GM19372 (cell line): ENCODE measurements around the gene GTSE1.

Experiments used
- ATAC-seq: cut with Tn5 transposase; IDR thresholded peaks from one replicate; pipeline ENCODE4 v1.9.1; 2021; ENCODE audit warnings: mild to moderate bottlenecking, low read depth, moderate library complexity; ENCODE audit not compliant: unreplicated experiment

The GTSE1 gene

DNA sequence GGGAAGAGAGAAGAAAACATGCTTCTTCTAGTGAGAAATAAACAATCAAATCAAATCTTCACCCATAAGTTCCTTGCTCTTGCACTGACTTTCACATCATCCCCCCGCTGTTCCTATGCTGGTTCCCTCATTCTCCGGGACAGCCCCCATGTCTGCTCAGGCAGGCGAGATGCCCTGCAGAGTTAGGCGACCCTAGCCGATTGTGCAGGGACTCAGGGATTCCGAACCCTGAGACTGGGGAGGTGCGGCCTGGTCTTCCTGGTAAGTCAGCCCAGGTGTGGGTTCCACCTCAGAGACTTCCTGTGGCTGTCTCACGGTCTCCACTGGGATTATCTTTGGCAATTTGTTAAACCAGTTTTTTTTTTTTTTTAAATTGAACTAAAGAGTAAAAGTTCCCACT, 22.3 kb upstream of the GTSE1 start:
- no peak for ATAC-seq

DNA sequence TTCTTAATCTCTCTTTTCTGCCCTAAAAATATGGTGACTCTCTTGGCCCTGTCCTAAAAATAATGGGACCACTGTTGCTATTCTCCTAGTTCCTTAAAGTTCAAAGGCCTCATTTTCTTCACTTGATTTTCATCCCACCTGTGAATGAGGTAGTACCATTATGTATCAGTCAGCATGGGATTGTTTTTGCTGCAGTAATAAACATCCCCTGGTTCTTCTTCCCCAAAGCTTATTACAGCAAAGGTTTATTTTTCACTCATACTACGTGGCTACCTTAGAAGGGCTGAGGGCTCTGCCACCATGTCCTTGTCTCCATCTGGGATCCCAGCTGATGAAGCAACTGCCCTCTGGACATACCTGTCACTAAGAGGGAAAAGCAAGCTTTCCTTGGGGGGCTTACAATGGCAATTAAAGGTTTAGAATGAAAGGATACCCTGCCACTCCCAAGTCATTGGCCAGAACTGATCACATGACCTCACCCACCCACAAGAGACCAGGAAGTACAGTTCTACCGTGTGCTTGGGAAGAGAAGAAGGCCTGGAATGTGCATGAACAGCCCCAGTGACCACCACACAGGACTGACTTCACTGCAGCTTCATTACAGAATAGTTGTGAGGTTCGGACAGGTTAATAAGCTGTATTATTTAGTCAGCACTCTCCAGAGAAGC, 21.1 kb upstream of the GTSE1 start:
- no peak for ATAC-seq

DNA sequence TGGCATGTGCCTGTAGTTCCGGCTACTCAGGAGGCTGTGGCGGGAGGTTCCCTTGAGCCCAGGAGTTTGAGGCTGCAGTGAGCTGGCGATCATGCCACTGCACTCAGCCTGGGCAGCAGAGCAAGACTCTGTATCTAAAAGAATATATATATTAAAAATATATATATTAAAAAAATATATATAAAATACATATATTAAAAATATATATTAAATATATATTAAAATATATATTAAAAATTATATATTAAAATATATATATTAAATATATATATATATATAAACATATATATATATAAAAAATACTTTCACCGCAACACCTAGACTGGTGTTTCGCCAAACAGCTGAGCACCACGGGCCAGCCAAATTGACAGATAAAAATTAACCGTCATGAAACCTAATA, 20.1 kb upstream of the GTSE1 start:
- no peak for ATAC-seq

DNA sequence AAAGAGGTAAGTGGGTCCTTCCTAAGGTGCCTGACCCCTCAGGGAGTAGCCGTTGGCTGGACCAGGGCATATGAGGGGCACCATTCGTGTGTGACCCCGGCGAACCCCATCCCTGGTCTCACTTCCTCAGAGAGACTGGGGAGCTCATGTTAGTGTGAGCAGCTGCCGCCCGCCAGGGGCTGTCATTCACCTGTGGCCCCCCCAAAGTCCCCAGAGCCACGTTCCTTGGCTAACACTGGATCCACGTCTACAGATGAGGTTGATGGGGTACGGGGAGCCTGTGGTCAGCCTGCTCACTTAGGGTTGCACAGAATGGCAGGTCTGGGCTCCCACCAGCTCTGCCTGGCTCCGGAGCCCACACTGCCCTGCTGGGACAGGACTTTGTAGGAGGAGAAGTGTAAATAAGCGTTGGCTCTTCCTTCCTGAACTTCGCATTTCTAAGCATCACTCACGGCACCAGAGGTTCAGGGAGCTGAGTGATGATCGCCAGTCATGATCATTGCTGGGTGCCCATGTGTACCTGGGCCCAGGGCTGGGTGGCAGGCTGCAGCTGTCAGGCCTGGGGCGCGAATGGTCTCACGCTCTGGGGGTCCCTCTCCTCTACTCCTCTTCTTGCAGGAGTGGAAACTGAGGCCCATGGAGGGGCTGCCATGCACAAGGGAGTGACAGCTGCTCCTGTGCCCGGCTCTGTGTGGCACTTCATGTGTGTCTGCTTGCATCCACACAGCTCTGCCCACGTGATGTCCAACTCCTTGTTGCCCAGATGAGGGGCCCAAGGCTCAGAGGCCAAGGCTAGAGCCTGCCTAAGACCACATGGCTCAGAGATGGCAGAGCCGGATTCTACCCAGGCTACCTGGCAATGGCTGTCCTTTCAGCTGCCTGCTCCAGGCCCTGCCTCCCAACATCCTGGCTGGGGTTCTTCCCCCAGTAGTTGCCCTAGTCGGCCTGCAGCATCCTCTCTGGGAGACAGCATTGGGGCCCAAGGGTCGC, 17.7 kb upstream of the GTSE1 start:
- ATAC-seq, result no peak

DNA sequence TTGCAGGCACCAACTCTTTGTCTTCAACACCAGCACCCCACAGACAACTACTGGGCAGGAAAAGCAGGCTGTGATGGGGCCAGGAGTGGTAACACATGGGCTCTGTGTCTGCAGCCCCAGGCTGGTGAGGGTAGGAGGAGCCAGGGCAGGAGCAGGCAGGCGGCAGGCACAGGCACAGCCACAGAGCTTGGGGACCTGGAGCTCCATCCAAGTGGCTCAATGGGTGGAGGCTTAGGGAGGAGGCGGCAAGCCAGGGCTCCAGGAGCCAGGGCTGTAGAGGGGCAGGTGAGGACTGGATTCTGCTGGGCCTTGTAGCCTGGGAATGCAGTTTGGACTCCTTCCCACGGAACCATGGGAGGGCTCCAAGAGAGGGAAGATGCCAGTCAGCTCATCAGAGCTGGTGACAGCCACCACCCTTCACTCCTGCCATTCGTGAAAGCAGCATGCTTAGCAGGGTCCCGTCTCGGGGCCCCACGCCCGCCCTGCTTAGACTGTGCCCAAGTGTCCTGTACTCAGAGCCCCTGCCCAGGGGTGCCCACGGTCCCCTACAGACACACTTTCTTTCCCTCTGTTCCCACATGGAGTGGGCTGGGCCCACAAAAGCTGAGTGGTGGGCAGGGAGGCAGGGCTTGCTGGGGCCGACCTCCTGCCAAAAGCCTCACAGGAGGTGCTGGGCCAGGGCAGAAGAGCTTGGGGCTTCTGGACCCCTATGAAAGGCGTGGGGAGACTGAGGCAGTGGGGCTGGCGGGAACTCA, 16.4 kb upstream of the GTSE1 start:
- no peak for ATAC-seq

DNA sequence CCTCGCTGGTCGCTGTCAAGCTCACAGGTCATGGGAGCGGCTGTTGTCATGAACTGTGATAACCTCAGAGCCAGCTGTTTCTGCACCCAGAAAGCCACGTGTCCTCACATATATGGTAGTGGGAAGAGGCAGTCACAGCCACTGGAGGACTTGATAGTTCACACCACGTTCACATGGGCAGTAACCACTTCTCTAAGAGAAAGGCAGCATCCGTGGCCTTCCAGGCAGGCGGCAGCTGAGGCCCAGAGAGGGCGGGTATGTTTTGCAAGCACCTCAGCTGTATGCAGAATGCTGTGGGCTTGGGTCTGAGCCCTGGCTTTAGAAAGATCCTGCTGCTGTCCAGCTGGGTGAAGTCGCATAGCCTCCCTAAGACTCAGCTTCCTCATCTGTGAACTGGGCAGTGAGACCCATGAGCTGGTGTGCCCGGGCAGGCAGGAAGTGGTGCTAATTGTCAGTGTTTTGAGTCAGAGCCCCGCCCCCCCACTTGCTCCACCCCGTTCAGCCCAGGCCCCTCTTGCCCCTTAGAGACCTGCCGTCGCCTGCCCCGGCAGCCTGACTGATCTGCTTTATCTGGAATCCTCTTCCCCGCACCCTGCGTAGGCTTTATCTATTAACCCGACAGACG, 15.6 kb upstream of the GTSE1 start:
- ATAC-seq, result no peak

DNA sequence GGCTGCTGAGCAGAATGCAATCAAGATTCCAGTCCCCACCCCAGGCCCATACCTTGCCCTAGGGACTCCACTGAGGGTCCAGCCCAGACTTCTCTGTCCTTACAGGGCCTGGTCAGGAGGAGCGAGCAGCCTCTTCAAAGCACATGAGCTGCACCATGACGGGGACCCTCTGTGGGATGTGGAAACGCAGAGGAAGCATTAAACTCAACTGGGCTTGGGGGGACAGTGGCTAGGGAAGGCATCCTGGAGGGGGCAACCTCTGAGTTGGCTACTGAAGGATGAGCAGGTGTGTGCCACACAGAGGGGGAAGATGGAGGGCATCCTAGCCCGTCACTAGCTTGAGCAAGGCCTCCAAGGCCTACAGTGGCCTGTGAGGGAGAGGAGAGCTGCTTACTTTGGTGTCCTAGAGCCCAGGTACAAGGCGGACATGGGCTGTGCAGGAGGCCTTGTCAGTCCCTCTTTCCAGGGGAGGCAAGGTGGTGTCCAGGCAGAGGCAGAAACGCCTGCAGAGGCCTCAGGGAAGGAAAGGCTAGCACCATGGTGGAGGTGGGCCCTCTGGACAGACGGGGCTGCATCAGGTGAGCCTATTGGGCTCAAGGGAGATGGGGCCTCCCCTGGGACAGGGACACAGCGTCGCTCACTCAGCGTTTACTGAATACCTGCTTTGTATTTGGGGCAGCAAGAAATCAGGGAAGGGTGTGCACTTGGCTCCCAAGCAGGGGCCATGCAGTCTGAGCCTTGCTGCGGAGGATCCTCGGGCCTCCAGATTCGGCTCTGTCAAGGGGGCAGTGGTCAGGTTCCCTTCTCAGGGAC, 14.6 kb upstream of the GTSE1 start:
- ATAC-seq, result no peak

DNA sequence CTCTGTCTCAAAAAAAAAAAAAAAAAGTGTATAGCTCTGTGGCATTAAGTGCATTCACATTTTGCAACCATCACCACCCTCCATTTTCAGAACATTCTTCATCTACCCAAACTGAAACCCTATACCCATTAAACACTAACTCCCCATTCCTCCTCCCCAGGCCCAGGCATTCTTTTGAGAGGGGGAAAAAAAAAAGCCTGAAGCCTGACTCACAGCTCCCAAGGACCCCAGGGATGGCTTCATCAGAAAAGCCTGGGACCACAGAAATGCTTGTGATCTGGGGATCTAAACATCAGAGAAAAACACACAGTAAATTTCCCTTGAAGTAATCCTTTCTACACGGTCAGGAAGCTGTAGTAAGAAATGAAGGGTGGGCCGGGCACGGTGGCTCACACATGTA, 10.7 kb upstream of the GTSE1 start:
- no peak for ATAC-seq

DNA sequence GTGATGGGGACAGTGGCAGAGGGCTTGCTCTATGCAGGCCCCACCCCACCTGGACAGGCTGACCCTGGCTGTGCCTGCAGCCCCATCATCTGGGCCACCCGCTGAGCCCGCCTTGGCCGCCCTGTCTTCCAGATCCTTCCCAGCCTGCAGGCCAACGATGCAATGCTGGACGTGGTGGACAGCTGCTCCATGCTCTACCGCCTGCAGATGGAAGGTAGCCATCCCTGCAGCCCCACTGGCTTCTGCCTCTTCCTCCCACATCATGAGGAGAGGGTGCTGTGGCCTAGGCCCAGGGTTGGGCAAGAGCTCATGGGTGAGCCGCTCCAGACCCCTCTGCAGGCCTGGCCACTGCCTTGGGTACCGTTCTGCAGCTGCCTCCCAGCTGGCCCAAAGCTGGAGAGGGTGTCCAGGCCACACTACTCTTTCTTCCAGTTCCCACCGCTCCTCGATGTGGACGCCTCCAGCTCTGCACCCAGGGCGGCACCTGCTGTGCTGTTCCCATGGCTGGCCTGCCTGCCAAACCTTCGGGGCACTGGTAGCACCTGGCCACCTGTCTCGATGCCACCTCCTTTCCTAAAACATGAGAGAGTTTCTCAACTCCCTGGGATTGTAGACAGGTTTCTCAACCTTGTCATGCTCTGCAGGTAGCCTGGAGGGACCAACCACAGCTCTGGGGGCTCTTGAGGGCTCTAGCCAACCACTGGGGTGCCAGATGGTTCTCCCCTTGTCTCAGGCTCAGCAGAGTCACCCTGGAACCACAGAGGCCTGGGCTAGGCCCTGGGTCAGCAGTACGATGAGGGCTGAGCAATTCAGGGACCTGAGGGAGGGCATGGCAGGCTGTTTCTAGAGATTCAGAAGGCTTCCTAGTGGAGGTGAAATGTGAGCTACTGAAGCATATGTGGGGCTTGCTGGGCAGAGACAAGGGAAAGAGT, 9.5 kb upstream of the GTSE1 start:
- no peak for ATAC-seq

DNA sequence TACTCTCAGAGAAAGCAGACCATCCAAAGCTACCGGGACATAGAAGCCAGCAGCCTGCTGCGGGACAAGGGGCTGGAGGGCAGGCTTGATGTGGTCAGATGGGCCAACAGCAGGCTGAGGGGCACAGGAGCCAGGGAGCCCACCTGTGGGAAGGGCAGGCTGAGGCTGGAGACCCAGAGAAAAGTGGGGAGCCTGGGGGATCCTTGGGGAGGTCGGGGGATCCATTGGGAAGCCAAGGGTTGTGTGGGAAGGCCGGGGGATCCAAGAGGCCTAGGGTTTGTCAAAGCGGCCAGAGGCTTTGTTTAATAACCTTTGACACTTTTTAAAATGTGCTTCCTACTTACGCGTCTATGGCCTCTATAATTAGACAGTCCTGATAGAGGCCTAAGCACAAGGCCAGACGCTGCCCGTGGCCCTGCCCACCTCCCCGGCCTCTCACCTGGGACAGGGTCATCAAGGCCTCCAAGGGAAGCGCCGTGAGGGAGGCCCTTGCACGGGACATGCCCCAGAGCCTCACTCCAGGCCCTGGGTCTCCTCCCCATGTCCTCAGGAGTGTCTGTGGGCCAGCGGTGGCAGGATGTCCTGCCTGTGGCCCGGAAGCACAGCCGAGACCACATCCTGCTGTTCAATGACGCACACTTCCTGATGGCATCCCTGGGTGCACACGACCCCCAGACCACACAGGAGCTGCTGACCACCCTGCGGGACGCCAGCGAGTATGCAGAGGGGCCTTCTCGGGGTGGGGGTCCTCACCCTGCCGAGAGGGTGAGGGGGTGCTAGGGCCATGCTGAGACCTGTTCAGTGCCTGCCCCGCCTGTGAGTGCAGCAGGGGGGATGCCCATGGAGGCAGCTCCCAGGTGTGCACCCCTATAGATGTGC, 8.6 kb upstream of the GTSE1 start:
- ATAC-seq, result peak; percentile 75

DNA sequence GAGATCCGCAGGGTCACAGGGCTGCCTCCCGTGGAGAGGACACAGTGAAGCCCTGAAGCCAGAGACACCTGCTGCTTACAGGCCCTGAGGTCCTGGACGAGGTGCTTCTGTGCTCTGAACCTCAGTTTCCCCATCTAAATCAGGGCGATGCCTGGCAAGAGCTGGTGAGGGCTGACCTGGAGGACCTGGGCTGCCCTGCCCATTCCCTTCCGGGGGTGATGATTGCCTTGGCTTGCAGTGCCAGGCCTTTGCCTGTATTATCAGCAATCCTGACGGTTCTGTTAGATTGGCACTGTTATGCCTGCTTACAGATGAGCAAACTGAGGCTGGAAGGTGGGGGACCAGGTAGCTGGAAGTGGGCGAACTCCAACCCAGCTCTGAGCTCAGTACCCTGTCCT, 7.8 kb upstream of the GTSE1 start:
- ATAC-seq, result no peak

DNA sequence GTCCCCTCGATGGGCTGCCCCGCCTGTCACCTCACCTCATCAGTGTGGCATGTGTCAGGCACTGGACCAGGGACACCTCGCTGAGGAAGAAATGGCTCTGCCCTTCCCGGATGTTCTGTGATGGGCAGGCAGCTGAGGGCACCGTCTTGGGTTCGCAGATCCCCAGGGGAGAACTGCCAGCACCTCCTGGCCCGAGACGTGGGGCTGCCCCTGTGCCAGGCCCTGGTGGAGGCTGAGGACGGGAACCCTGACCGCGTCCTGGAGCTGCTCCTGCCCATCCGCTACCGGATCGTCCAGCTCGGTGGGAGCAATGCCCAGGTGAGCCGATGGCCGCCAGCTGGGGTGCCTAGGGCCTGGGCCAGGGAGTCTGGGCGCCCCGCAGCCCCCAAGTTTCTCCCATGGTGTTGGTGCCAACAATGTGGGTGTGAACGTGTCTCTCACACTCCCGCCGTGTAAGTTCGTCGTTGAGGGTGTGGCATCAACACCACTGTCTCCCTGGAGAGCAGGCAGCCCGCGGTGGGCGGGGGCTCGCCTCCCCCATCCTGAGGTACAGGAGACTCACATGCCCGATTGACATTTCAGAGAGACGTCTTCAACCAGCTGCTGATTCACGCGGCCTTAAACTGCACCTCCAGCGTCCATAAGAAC, 7.3 kb upstream of the GTSE1 start:
- no peak for ATAC-seq

DNA sequence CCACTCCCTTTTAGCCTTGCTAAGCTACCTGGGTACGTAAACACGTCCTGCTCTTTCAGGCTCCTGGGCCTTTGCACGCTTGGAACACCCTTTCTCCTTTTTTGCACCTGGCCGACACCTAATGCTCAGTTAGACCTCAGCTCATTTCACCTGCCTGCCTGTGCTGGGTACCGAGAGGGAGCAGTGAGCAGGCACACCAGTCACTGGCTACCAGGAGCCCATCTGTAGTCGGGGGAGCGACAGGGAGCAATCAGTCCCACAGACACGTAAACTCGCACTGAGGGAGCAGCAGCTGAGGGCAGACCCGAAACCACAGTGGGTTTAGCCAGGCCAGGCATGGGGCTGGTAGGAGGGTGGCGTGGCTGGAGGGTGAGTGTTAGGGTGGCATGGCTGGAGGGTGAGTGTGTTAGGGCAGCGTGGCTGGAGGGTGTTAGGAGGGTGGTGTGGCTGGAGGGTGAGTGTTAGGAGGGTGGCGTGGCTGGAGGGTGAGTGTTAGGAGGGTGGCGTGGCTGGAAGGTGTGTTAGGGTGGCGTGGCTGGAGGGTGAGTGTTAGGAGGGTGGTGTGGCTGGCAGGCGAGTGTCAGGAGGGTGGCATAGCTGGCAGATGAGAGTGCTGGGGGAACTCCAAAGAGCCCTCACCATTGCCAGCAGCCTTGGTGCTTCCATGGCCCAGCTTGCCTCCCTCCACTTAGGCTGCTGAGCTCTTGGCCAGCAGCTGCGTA, 6.4 kb upstream of the GTSE1 start:
- no peak for ATAC-seq

DNA sequence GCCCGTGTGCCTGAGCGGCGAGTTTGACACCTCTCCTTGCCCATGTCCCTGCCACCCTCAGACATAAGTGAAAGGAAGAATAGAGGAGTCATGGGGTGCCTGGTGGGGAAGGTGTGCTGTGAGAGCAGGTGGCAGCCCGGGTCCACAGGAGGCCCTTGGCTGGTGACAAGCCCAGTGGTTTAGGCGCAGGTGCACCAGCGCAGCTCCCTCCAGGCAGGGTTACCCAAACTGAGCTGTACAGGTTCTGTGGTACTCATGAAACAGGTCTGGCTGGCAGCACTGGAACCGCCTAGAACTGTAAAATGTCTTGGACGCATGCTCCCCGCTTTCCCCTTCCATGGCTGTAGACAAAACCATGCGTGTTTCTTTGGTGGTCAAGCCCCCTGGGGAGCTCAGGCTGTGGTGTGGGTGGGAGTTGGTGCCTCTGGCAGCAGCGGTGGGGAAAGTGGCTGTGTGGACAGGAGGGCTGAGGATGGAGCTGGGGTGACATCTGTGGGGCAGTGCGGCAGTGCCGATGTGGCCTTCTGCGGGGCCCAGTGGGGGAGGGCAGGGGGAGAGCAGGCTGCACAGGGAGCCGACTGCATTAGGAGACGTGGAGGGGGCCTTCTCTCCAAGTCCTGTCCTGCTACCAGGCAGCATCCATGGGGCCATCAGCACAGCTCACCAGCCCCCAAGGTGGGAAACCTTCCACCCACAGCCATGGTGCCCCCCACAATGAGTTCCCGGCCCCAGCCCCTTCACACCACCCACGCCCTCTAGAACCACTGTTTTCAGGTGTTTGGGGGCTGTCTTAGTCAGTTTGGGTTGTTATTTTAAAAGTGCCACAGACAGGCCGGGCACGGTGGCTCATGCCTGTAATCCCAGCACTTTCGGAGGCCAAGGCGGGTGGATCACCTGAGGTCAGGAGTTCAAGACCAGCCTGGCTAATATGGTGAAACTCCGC, 5.6 kb upstream of the GTSE1 start:
- no peak for ATAC-seq

DNA sequence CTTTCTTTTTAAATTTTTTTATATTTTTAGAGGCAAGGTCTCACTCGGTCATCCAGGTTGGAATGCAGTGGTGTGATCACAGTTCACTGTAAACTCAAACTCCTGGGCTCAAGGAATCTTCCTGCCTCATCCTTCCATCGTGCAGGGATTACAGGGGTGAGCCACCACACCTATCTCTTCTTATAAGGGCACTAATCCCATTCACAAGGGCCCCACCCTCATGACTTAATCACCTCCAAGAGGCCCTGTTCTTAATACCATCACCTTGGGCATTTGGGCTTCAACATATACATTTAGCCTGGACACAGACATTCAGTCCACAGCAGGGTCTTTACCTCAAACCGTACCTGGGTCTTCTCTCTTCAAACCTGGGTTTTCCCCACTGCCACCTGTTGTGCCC, 4.5 kb upstream of the GTSE1 start:
- ATAC-seq, result no peak

DNA sequence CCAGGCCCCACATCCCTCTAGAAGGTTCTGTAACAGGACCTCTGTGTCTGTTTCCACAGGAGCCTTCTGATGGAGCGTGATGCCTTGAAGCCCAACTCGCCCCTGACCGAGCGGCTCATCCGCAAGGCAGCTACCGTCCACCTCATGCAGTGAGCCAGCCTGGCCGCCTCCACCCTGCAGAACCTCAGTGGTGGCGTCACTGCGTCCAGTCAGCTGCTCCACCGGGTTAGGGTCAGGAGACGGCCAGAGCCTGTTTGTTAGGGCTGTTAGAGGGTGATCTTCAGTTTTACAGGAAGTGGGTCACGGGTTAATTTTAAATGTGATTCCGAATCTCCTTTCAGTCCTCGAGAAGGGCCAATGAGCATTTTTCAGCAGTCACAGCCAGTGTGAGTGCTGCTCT, 3.9 kb upstream of the GTSE1 start:
- no peak for ATAC-seq
